Measurements from ENCODE around the gene SCN8A. TPM values are rescaled to one million over a fixed set of nuclear protein-coding genes. Genes with fewer than 3 reads are reported as not detected.
A peak's percentile ranks its signal among the peaks of the same experiment; 100 is the strongest.

The SCN8A gene
- total RNA-seq, 1 donor from 2014 or later, result 5.0 TPM

GRCh38 chr12:51848326-51848727 lies 257.3 kb downstream of the SCN8A start, which contains the start of gene FIGNL2:
FIGNL2 (minus strand) TSS chr12:51848718; CDS start chr12:51822413, 26,305 bp downstream.
- DNase-seq (ENCODE audit: low spot score), result peak; percentile 47
- Mint-ChIP-seq H3K4me1 (ENCODE audit: unreplicated experiment) (peaks cover 40% of the 10 kb centered on the region), H3K4me3 (ENCODE audit: unreplicated experiment) (peak within 1 kb of the TSS; percentile 90), H3K27ac (ENCODE audit: unreplicated experiment) (peak within 1 kb of the TSS; percentile 36), H3K27me3 (ENCODE audit: unreplicated experiment) (peaks cover 20% of the 10 kb centered on the region), H3K9me3 (ENCODE audit: unreplicated experiment) (no peaks in the 10 kb centered on the region), H3K36me3 (ENCODE audit: low read depth, unreplicated experiment) (peaks cover 24% of the 10 kb centered on the region)
- TF ChIP-seq CTCF (IDR thresholded peaks at IDR 0.05; ENCODE audit: unreplicated experiment), result no peak

DNA sequence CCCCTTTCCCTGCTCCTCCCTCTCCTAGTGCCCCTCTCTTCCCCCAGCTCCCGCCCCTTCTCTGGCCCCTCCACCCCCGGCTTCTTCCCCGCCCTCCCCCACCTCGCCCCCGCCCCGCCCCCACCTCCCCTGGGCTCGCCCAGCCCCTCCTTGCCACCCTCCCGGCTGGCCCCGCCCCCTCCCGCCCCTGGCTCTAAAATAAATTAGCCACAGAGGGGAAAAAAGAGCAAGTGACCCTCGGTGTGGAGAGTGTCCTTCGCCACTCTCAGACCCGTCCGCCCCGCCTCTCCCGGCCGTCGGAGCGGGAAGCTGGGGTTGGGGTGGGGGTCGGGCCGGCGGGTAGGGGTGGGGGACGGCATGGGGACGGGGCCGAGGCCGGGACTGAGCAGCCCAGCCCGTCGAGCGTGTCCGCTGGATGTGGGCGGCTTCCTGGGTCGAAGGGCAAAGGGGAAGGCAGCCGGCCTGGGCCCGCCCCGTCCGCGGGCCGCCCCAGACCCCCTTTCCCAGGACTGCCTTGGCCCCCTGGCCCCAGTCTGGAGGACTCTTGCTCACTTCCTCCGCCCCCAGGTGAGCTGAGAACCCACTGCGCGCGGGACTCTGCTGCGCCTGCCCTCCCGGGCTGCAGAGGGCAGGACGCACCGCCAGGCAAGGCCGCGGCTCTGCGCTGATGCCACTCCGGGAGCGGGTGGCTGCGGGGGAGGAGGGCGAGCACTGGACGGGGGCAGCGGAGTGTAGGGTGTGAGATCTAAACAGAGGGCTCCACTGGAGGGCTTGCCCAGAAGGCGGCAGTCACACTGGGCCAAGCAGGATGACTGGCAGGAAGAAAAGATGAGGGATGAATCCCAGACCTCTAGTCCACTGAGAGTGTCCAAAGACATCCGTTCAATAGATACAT lies 258.1 kb downstream of the SCN8A start:
- Mint-ChIP-seq H3K27me3 (ENCODE audit: unreplicated experiment) (peaks cover 18% of the 10 kb centered on the region), H3K9me3 (ENCODE audit: unreplicated experiment) (no peaks in the 10 kb centered on the region), H3K4me1 (ENCODE audit: unreplicated experiment) (peaks cover 40% of the 10 kb centered on the region), H3K27ac (ENCODE audit: unreplicated experiment) (peak overlapping the region; percentile 36), H3K36me3 (ENCODE audit: low read depth, unreplicated experiment) (peaks cover 19% of the 10 kb centered on the region), H3K4me3 (ENCODE audit: unreplicated experiment) (peak overlapping the region; percentile 85)
- peak; percentile 66 for DNase-seq (ENCODE audit: low spot score)
- TF ChIP-seq CTCF (IDR thresholded peaks at IDR 0.05; ENCODE audit: unreplicated experiment), result no peak

GRCh38 chr12:51850081-51850964 lies 259.3 kb downstream of the SCN8A start:
- peak overlapping the region; percentile 48 for H3K27ac Mint-ChIP-seq (ENCODE audit: unreplicated experiment)
- H3K27me3 Mint-ChIP-seq (ENCODE audit: unreplicated experiment), result peaks cover 20% of the 10 kb centered on the region
- DNase-seq (ENCODE audit: low spot score), result no peak
- H3K36me3 Mint-ChIP-seq (ENCODE audit: low read depth, unreplicated experiment), result peaks cover 15% of the 10 kb centered on the region
- no peaks in the 10 kb centered on the region for H3K9me3 Mint-ChIP-seq (ENCODE audit: unreplicated experiment)
- H3K4me3 Mint-ChIP-seq (ENCODE audit: unreplicated experiment), result peak overlapping the region; percentile 85
- TF ChIP-seq CTCF (IDR thresholded peaks at IDR 0.05; ENCODE audit: unreplicated experiment), result no peak
- peaks cover 40% of the 10 kb centered on the region for H3K4me1 Mint-ChIP-seq (ENCODE audit: unreplicated experiment)

- Mint-ChIP-seq H3K9me3 (ENCODE audit: unreplicated experiment) (no peaks in the 10 kb centered on the region), H3K4me3 (ENCODE audit: unreplicated experiment) (peak overlapping the region; percentile 48), H3K27me3 (ENCODE audit: unreplicated experiment) (peaks cover 18% of the 10 kb centered on the region), H3K4me1 (ENCODE audit: unreplicated experiment) (peaks cover 42% of the 10 kb centered on the region), H3K36me3 (ENCODE audit: low read depth, unreplicated experiment) (peaks cover 15% of the 10 kb centered on the region), H3K27ac (ENCODE audit: unreplicated experiment) (peak overlapping the region; percentile 30)
- no peak for DNase-seq (ENCODE audit: low spot score)
- TF ChIP-seq CTCF (IDR thresholded peaks at IDR 0.05; ENCODE audit: unreplicated experiment), result no peak
These were observed 259.9 kb downstream of the SCN8A start for GRCh38 chr12:51850965-51851299.
